GM18861 (cell line): ENCODE measurements around the gene TLL2.

ENCODE experiments used
- ATAC-seq: cut with Tn5 transposase; IDR thresholded peaks from one replicate; pipeline ENCODE4 v1.9.1; 2021; ENCODE audit not compliant: unreplicated experiment

The TLL2 gene

GRCh38 chr10:96367470-96367869 lies 146.3 kb downstream of the TLL2 start:
- ATAC-seq, result no peak

- no peak for ATAC-seq
Observed at GRCh38 chr10:96366508-96366907, 147.2 kb downstream of the TLL2 start.

GRCh38 chr10:96365571-96365970 lies 148.2 kb downstream of the TLL2 start:
- no peak for ATAC-seq

GRCh38 chr10:96360766-96361165 lies 153.0 kb downstream of the TLL2 start:
- ATAC-seq, result no peak

GRCh38 chr10:96360331-96360730 lies 153.4 kb downstream of the TLL2 start:
- no peak for ATAC-seq

GRCh38 chr10:96359616-96360015 lies 154.1 kb downstream of the TLL2 start:
- no peak for ATAC-seq

- ATAC-seq, result no peak
Observed at GRCh38 chr10:96358851-96359540, 154.7 kb downstream of the TLL2 start, which contains the start of gene OPALIN. Gene OPALIN, minus strand, starts transcription at chr10:96359002. Its CDS starts 106 bp downstream, at chr10:96358896.

- no peak for ATAC-seq
Observed at GRCh38 chr10:96357038-96357620, 156.6 kb downstream of the TLL2 start.

GRCh38 chr10:96352582-96352981 lies 161.1 kb downstream of the TLL2 start:
- ATAC-seq, result no peak

- ATAC-seq, result no peak
Observed at GRCh38 chr10:96352027-96352426, 161.7 kb downstream of the TLL2 start.

GRCh38 chr10:96346295-96346694 lies 167.4 kb downstream of the TLL2 start:
- ATAC-seq, result no peak

GRCh38 chr10:96345222-96345621 lies 168.5 kb downstream of the TLL2 start:
- ATAC-seq, result no peak

GRCh38 chr10:96344178-96344577 lies 169.5 kb downstream of the TLL2 start:
- no peak for ATAC-seq

GRCh38 chr10:96342402-96342801 lies 171.3 kb downstream of the TLL2 start:
- no peak for ATAC-seq

GRCh38 chr10:96341219-96342182 lies 172.2 kb downstream of the TLL2 start:
- no peak for ATAC-seq

GRCh38 chr10:96339956-96340904 lies 173.5 kb downstream of the TLL2 start:
- ATAC-seq, result peak; percentile 70

GRCh38 chr10:96339383-96339782 lies 174.3 kb downstream of the TLL2 start:
- no peak for ATAC-seq

- no peak for ATAC-seq
Observed at GRCh38 chr10:96338279-96338925, 175.3 kb downstream of the TLL2 start.

GRCh38 chr10:96337106-96337505 lies 176.6 kb downstream of the TLL2 start:
- ATAC-seq, result no peak
